SHP77 (cell line): Measurements from ENCODE around the gene POSTN.

ENCODE experiments used
- DNase-seq, 2 experiments: peaks; one replicate each; lab custom pipeline; 2025; lab: John Stamatoyannopoulos, UW

The POSTN gene

GRCh38 chr13:37515226-37515625 lies 83.3 kb downstream of the POSTN start:
- DNase-seq = no peak
